Measurements from ENCODE around the gene TUSC1. TPM values are rescaled to one million over a fixed set of nuclear protein-coding genes. Genes with fewer than 3 reads are reported as not detected.

TUSC1 gene
- total RNA-seq = 10.3 and 10.5 TPM in 2 replicates

GRCh38 chr9:25678147-25678666 lies at the start of gene TUSC1:
Gene TUSC1, minus strand, starts transcription at chr9:25678444. Its CDS starts 132 bp downstream, at chr9:25678312.

All from dermis lymphatic vessel endothelial cell (primary cell).